ENCODE data around the gene PKHD1. TPM values are rescaled to one million over a fixed set of nuclear protein-coding genes. Genes with fewer than 3 reads are reported as not detected.
A peak's percentile ranks its signal among the peaks of the same experiment; 100 is the strongest.

Gene PKHD1
- total RNA-seq, 2 experiments from 2014 or later = not detected

- H3K27me3 Mint-ChIP-seq = peaks cover 41% of the 10 kb centered on the region
- no peaks in the 10 kb centered on the region for H3K4me1 Mint-ChIP-seq
- no peak overlapping the region for H3K27ac Mint-ChIP-seq
- no peaks in the 10 kb centered on the region for H3K9me3 Mint-ChIP-seq
- no peak for DNase-seq
- no peak overlapping the region for H3K4me3 Mint-ChIP-seq
- no peaks in the 10 kb centered on the region for H3K36me3 Mint-ChIP-seq
Observed at GRCh38 chr6:52077961-52078625, 9.3 kb downstream of the PKHD1 start.

GRCh38 chr6:52077180-52077884 is 10.1 kb downstream of the PKHD1 start:
- no peaks in the 10 kb centered on the region for H3K9me3 Mint-ChIP-seq
- H3K4me1 Mint-ChIP-seq = no peaks in the 10 kb centered on the region
- H3K27ac Mint-ChIP-seq = no peak overlapping the region
- no peaks in the 10 kb centered on the region for H3K36me3 Mint-ChIP-seq
- no peak for DNase-seq
- peaks cover 44% of the 10 kb centered on the region for H3K27me3 Mint-ChIP-seq
- no peak overlapping the region for H3K4me3 Mint-ChIP-seq

- Mint-ChIP-seq H3K27ac (no peak overlapping the region), H3K4me3 (no peak overlapping the region), H3K27me3 (peaks cover 39% of the 10 kb centered on the region), H3K4me1 (no peaks in the 10 kb centered on the region), H3K36me3 (no peaks in the 10 kb centered on the region), H3K9me3 (no peaks in the 10 kb centered on the region)
- no peak for DNase-seq
Observed at GRCh38 chr6:52076791-52077179, 10.6 kb downstream of the PKHD1 start.

GRCh38 chr6:52074716-52075115 is 12.7 kb downstream of the PKHD1 start:
- no peak for DNase-seq
- peaks cover 33% of the 10 kb centered on the region for H3K27me3 Mint-ChIP-seq
- no peaks in the 10 kb centered on the region for H3K36me3 Mint-ChIP-seq
- no peaks in the 10 kb centered on the region for H3K9me3 Mint-ChIP-seq
- no peak overlapping the region for H3K4me3 Mint-ChIP-seq
- no peak overlapping the region for H3K27ac Mint-ChIP-seq
- H3K4me1 Mint-ChIP-seq = no peaks in the 10 kb centered on the region

GRCh38 chr6:52074155-52074554 is 13.3 kb downstream of the PKHD1 start:
- Mint-ChIP-seq H3K4me1 (no peaks in the 10 kb centered on the region), H3K27ac (no peak overlapping the region), H3K9me3 (no peaks in the 10 kb centered on the region), H3K36me3 (no peaks in the 10 kb centered on the region), H3K4me3 (no peak overlapping the region), H3K27me3 (peaks cover 33% of the 10 kb centered on the region)
- no peak for DNase-seq

GRCh38 chr6:52065621-52066020 is 21.8 kb downstream of the PKHD1 start:
- DNase-seq = no peak
- no peaks in the 10 kb centered on the region for H3K27me3 Mint-ChIP-seq
- H3K36me3 Mint-ChIP-seq = no peaks in the 10 kb centered on the region
- H3K4me1 Mint-ChIP-seq = peaks cover 8% of the 10 kb centered on the region
- no peak overlapping the region for H3K4me3 Mint-ChIP-seq
- no peak overlapping the region for H3K27ac Mint-ChIP-seq
- H3K9me3 Mint-ChIP-seq = no peaks in the 10 kb centered on the region

GRCh38 chr6:52063584-52064344 is 23.6 kb downstream of the PKHD1 start:
- DNase-seq = peak; percentile 64
- Mint-ChIP-seq H3K27ac (peak overlapping the region; percentile 79), H3K36me3 (no peaks in the 10 kb centered on the region), H3K4me1 (peaks cover 8% of the 10 kb centered on the region), H3K4me3 (peak overlapping the region; percentile 16), H3K27me3 (no peaks in the 10 kb centered on the region), H3K9me3 (no peaks in the 10 kb centered on the region)

GRCh38 chr6:52061481-52061880 is 25.9 kb downstream of the PKHD1 start:
- no peak overlapping the region for H3K4me3 Mint-ChIP-seq
- H3K27me3 Mint-ChIP-seq = peaks cover 14% of the 10 kb centered on the region
- no peak for DNase-seq
- no peak overlapping the region for H3K27ac Mint-ChIP-seq
- H3K9me3 Mint-ChIP-seq = no peaks in the 10 kb centered on the region
- peaks cover 8% of the 10 kb centered on the region for H3K4me1 Mint-ChIP-seq
- H3K36me3 Mint-ChIP-seq = no peaks in the 10 kb centered on the region

- Mint-ChIP-seq H3K27me3 (peaks cover 16% of the 10 kb centered on the region), H3K36me3 (no peaks in the 10 kb centered on the region), H3K4me1 (peaks cover 8% of the 10 kb centered on the region)
Observed at GRCh38 chr6:52059821-52060220, 27.6 kb downstream of the PKHD1 start.

GRCh38 chr6:52055451-52055850 is 32.0 kb downstream of the PKHD1 start:
- Mint-ChIP-seq H3K4me1 (no peaks in the 10 kb centered on the region), H3K4me3 (no peak overlapping the region), H3K36me3 (no peaks in the 10 kb centered on the region), H3K27ac (no peak overlapping the region), H3K27me3 (peaks cover 27% of the 10 kb centered on the region), H3K9me3 (no peaks in the 10 kb centered on the region)
- no peak for DNase-seq

More at GRCh38 chr6:52059821-52060220, 27.6 kb downstream of the PKHD1 start:
- Mint-ChIP-seq H3K4me3 (no peak overlapping the region), H3K27ac (no peak overlapping the region), H3K9me3 (no peaks in the 10 kb centered on the region)
- no peak for DNase-seq

GRCh38 chr6:52053038-52053695 is 34.2 kb downstream of the PKHD1 start:
- Mint-ChIP-seq H3K27me3 (peaks cover 34% of the 10 kb centered on the region), H3K4me1 (no peaks in the 10 kb centered on the region), H3K36me3 (no peaks in the 10 kb centered on the region), H3K27ac (no peak overlapping the region), H3K4me3 (no peak overlapping the region), H3K9me3 (no peaks in the 10 kb centered on the region)
- no peak for DNase-seq

GRCh38 chr6:52050051-52050405 is 37.4 kb downstream of the PKHD1 start:
- no peaks in the 10 kb centered on the region for H3K4me1 Mint-ChIP-seq
- H3K9me3 Mint-ChIP-seq = no peaks in the 10 kb centered on the region
- no peak overlapping the region for H3K4me3 Mint-ChIP-seq
- no peak overlapping the region for H3K27ac Mint-ChIP-seq
- H3K27me3 Mint-ChIP-seq = peaks cover 28% of the 10 kb centered on the region
- DNase-seq = no peak
- no peaks in the 10 kb centered on the region for H3K36me3 Mint-ChIP-seq

- H3K27ac Mint-ChIP-seq = no peak overlapping the region
- H3K9me3 Mint-ChIP-seq = no peaks in the 10 kb centered on the region
- no peak overlapping the region for H3K4me3 Mint-ChIP-seq
- no peaks in the 10 kb centered on the region for H3K4me1 Mint-ChIP-seq
- peaks cover 28% of the 10 kb centered on the region for H3K27me3 Mint-ChIP-seq
- no peak for DNase-seq
- no peaks in the 10 kb centered on the region for H3K36me3 Mint-ChIP-seq
Observed at GRCh38 chr6:52049252-52050050, 38.0 kb downstream of the PKHD1 start.

- Mint-ChIP-seq H3K4me3 (no peak overlapping the region), H3K4me1 (no peaks in the 10 kb centered on the region), H3K9me3 (no peaks in the 10 kb centered on the region), H3K36me3 (no peaks in the 10 kb centered on the region), H3K27me3 (peaks cover 31% of the 10 kb centered on the region), H3K27ac (no peak overlapping the region)
- DNase-seq = no peak
Observed at GRCh38 chr6:52046456-52046855, 41.0 kb downstream of the PKHD1 start.

Measured in activated naive CD8-positive, alpha-beta T cell treated with anti-CD3 and anti-CD28 coated beads for 36 hours (primary cell).